OCI-LY1 (cell line): ENCODE measurements around the gene CRACDL.

ENCODE experiments used
- H2AFZ ChIP-seq: fragments of 200-600 bp; sonication (generic), shearing (Covaris generic); 2 replicates; pipeline ENCODE4 v1.6.0; 2014; ENCODE audit warnings: antibody characterized with exemption, mild to moderate bottlenecking, low read length
- H3F3A ChIP-seq: fragments of 200-600 bp; sonication (generic), shearing (Covaris generic); 2 replicates; pipeline ENCODE4 v1.6.0; 2014; ENCODE audit warnings: mild to moderate bottlenecking, antibody characterized with exemption, low read length, moderate library complexity; ENCODE audit not compliant: insufficient read depth
- H3K27ac ChIP-seq: fragments of 200-600 bp; sonication (generic); 2 replicates; pipeline ENCODE4 v1.5.1; 2014; ENCODE audit warnings: low read length, mixed run types, mild to moderate bottlenecking, low read depth; ENCODE audit not compliant: poor library complexity, severe bottlenecking
- H3K27me3 ChIP-seq: fragments of 200-600 bp; sonication (generic); 2 replicates; pipeline ENCODE4 v1.6.0; 2014; ENCODE audit warnings: antibody characterized with exemption, mild to moderate bottlenecking, low read length, moderate library complexity; ENCODE audit not compliant: insufficient read depth
- H3K36me3 ChIP-seq: fragments of 200-600 bp; sonication (generic); 2 replicates; pipeline ENCODE4 v1.6.1; 2014; ENCODE audit warnings: mild to moderate bottlenecking, antibody characterized with exemption, low read length, moderate library complexity, mixed read lengths; ENCODE audit not compliant: insufficient read depth
- H3K4me1 ChIP-seq: fragments of 200-600 bp; sonication (generic); 2 replicates; pipeline ENCODE4 v1.5.1; 2014; ENCODE audit warnings: mild to moderate bottlenecking, low read length, moderate library complexity; ENCODE audit not compliant: insufficient read depth, severe bottlenecking
- H3K4me2 ChIP-seq: fragments of 200-600 bp; sonication (generic), shearing (Covaris generic); 2 replicates; pipeline ENCODE4 v1.6.1; 2014; ENCODE audit warnings: low read length
- H3K4me3 ChIP-seq: fragments of 200-600 bp; sonication (generic); 2 replicates; pipeline ENCODE4 v1.5.1; 2014; ENCODE audit warnings: low read length, low read depth, mild to moderate bottlenecking, mixed read lengths; ENCODE audit not compliant: poor library complexity, severe bottlenecking
- H3K79me2 ChIP-seq: fragments of 200-600 bp; shearing (Covaris generic); 2 replicates; pipeline ENCODE4 v1.6.1; 2016; ENCODE audit warnings: mixed run types, low read length, mixed read lengths; ENCODE audit not compliant: insufficient read depth
- H3K9ac ChIP-seq: fragments of 200-600 bp; sonication (generic), shearing (Covaris generic); 2 replicates; pipeline ENCODE4 v1.6.1; 2014; ENCODE audit warnings: mild to moderate bottlenecking, low read length, mixed read lengths
- H3K9me2 ChIP-seq: fragments of 200-600 bp; sonication (generic), shearing (Covaris generic); 2 replicates; pipeline ENCODE4 v1.6.1; 2014; ENCODE audit warnings: low read depth, mild to moderate bottlenecking, low read length, mixed read lengths
- H3K9me3 ChIP-seq: fragments of 200-600 bp; shearing (Covaris generic); 2 replicates; pipeline ENCODE4 v1.6.1; 2014; ENCODE audit warnings: low read length, mixed read lengths
- H4K20me1 ChIP-seq: fragments of 200-600 bp; sonication (generic), shearing (Covaris generic); 2 replicates; pipeline ENCODE4 v1.6.0; 2016; ENCODE audit warnings: mild to moderate bottlenecking, low read length; ENCODE audit not compliant: insufficient read depth
- CTCF ChIP-seq: fragments of 200-600 bp; sonication (generic), shearing (Covaris generic); IDR thresholded peaks from 2 replicates; pipeline ENCODE4 v1.5.1; 2017; ENCODE audit warnings: mild to moderate bottlenecking, antibody characterized with exemption, low read length, moderate library complexity, mixed read lengths
- EZH2 ChIP-seq: fragments of 200-600 bp; sonication (generic), shearing (Covaris generic); IDR thresholded peaks from 2 replicates; pipeline ENCODE4 v1.8.0; 2017; ENCODE audit warnings: borderline replicate concordance, mixed run types, mild to moderate bottlenecking, antibody characterized with exemption, low read length, moderate library complexity, mixed read lengths

The CRACDL gene

DNA sequence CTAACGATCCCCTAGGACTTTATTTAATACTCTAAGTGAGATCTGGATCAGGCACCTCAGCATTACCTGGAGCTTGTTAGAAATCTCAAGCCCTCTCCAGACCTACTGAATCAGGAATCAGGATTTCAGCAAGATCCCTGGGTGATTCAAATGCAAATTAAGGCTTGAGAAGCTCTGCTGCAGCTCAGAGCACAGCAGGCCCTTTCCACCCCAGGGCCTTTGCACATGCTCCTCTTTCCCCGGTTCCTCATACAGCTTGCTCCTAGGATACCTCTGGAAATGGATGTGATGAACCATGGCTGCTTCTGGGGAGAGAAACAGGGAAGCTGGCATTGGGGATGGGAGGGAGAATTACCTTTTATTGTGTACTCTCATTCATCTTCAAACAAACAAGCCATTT, 164.8 kb downstream of the CRACDL start:
- Histone ChIP-seq H3K4me2 (peak overlapping the region; percentile 44; the same call in 1 of the 2 replicates), H3K4me1 (peaks cover 9% of the 10 kb centered on the region), H3K79me2 (no peaks in the 10 kb centered on the region)

GRCh38 chr2:98769784-98770183, 166.2 kb downstream of the CRACDL start:
- Histone ChIP-seq H3K4me2 (no peak overlapping the region), H3K4me3 (no peak overlapping the region), H3K27me3 (no peaks in the 10 kb centered on the region), H3K27ac (no peak overlapping the region), H3K36me3 (no peaks in the 10 kb centered on the region), H4K20me1 (no peaks in the 10 kb centered on the region), H2AFZ (no peak overlapping the region), H3K9me3 (no peaks in the 10 kb centered on the region), H3F3A (no peaks in the 10 kb centered on the region), H3K79me2 (no peaks in the 10 kb centered on the region), H3K9me2 (no peaks in the 10 kb centered on the region), H3K4me1 (peaks cover 9% of the 10 kb centered on the region), H3K9ac (no peak overlapping the region)
- TF ChIP-seq EZH2 = no peak

More for the DNA sequence above, 164.8 kb downstream of the CRACDL start:
- no peak overlapping the region for H3K27ac ChIP-seq
- H3F3A ChIP-seq = no peaks in the 10 kb centered on the region
- TF ChIP-seq EZH2 (no peak), CTCF (no peak)
- H3K9ac ChIP-seq = no peak overlapping the region
- no peaks in the 10 kb centered on the region for H3K9me2 ChIP-seq
- H3K4me3 ChIP-seq = no peak overlapping the region
- H3K9me3 ChIP-seq = no peaks in the 10 kb centered on the region
- no peaks in the 10 kb centered on the region for H3K36me3 ChIP-seq
- H3K27me3 ChIP-seq = no peaks in the 10 kb centered on the region; the same call in 1 of the 2 replicates
- H2AFZ ChIP-seq = no peak overlapping the region
- H4K20me1 ChIP-seq = no peaks in the 10 kb centered on the region

DNA sequence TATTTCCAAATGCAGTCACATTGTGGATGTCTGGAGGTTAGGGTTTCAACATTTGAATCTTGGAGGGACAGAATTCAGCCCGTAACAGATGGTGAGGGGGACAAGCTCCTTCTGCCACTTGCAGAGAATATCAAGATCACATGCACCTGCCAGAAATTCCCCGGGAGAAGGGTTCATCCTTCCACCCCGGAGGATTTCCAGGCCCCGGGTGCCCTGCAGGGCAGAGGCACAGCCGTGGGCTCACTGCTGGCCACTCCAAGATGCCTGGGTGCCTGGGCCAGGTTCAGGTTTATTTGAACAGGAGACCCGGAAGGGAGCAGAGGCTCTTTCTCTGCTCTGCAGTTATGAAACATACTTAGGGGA, 166.9 kb downstream of the CRACDL start:
- Histone ChIP-seq H3K9me3 (no peaks in the 10 kb centered on the region), H3K27ac (no peak overlapping the region), H3K4me2 (no peak overlapping the region), H3K4me3 (no peak overlapping the region), H3K9ac (no peak overlapping the region), H3K27me3 (no peaks in the 10 kb centered on the region), H3F3A (no peaks in the 10 kb centered on the region), H2AFZ (no peak overlapping the region), H3K79me2 (no peaks in the 10 kb centered on the region), H4K20me1 (no peaks in the 10 kb centered on the region), H3K4me1 (peaks cover 9% of the 10 kb centered on the region), H3K36me3 (no peaks in the 10 kb centered on the region), H3K9me2 (no peaks in the 10 kb centered on the region)
- TF ChIP-seq CTCF (no peak), EZH2 (no peak)

- Histone ChIP-seq H3K79me2 (no peaks in the 10 kb centered on the region), H3K27me3 (no peaks in the 10 kb centered on the region), H3K27ac (no peak overlapping the region), H3K4me2 (no peak overlapping the region), H3K9ac (no peak overlapping the region), H3F3A (no peaks in the 10 kb centered on the region), H2AFZ (no peak overlapping the region), H3K9me2 (no peaks in the 10 kb centered on the region), H3K36me3 (no peaks in the 10 kb centered on the region), H3K4me3 (no peak overlapping the region), H3K9me3 (no peaks in the 10 kb centered on the region), H4K20me1 (no peaks in the 10 kb centered on the region), H3K4me1 (peaks cover 9% of the 10 kb centered on the region)
- no peak for TF ChIP-seq EZH2
- TF ChIP-seq CTCF = no peak
Observed at GRCh38 chr2:98768384-98769113, 167.5 kb downstream of the CRACDL start.
